ENCODE data around the gene CDC42EP5.
"Not testable (repeated sequence)": the region's sequence is repeated elsewhere in the genome, so short reads cannot be mapped to it uniquely, and the experiment has no call there.

Gene CDC42EP5

GRCh38 chr19:54446349-54446748, 26.7 kb downstream of the CDC42EP5 start:
- DNase-seq, result not testable (repeated sequence)

DNA sequence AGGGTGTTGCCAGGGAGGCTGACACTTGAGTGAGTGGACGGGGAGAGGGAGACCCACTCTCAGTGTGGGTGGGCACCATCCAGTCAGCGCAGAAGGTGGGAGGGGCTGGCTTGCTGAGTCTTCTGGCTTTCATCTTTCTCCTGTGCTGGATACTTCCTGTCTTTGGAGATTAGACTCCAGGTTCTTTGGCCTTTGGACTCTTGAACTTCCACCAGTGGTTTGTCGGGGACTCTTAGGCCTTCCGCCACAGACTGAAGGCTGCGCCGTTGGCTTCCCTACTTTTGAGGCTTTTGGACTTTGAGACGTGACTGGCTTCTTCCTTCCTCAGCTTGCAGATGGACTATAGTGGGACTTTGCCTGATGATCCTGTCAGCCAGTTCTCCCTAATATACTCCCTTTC, 28.4 kb downstream of the CDC42EP5 start:
- no peak for DNase-seq

GRCh38 chr19:54440641-54441040, 32.5 kb downstream of the CDC42EP5 start:
- DNase-seq, result no peak

DNA sequence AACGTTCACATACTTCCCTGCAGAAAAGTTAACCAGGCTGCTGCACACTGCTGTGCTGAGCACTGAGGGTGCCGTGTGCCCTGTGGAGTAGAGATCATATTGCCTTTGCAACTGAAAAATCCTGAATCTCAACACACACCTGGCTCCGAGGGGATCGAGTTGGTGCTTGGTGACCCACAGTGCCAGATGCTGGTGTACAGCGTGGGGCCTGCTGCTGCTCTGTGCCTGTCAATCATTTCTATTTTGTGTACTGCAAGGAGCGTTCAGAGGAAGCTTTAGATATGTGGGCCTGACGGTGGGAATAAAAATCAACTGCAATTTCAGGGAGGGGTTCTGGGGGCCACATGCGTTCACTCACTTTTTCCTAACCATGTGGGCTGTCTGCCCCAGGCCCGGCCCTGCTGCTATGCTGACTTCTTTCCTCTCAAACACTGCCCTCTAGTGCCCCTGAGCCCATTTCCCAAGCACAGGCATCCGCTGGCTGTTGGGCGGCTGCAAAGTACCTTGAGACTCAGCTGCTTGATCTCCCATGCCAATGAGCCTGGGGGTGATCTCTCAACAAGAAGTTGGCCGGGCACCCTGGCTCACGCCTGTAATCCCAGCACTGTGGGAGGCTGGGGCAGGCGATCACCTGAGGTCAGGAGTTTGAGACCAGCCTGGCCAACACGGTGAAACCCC, 33.8 kb downstream of the CDC42EP5 start:
- peak in 1 of 2 experiments; percentile 78 for DNase-seq

DNA sequence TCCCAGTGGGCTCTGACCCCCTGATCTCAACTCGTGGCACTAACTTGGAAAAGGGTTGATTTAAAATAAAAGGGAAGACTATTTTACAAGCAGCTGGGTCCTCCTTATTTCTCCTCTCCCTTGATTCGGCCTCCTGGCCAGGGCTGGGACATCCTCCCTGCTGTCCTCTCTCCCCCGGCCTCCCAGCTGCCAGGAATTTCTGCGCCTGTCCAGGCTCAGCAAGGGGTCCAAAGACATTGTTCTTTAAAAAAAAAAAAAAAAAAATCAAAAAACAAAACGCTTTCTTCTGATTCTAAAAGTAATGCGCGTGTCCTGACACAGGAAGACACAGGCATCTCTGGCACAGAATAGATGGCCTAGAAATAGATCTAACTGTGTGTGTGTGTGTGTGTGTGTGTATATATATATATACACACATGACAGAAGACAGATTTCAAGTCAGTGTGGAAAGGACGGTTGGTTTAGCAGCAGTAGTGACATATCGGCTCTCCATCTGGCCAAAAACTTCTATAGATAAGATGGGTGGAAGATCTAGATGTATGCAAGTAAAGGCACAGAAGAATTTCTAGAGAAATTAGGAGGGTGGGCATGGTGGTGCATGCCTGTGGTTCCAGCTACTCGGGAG, 36.4 kb downstream of the CDC42EP5 start:
- no peak for DNase-seq

GRCh38 chr19:54436031-54436523, 37.0 kb downstream of the CDC42EP5 start:
- DNase-seq, result no peak

DNA sequence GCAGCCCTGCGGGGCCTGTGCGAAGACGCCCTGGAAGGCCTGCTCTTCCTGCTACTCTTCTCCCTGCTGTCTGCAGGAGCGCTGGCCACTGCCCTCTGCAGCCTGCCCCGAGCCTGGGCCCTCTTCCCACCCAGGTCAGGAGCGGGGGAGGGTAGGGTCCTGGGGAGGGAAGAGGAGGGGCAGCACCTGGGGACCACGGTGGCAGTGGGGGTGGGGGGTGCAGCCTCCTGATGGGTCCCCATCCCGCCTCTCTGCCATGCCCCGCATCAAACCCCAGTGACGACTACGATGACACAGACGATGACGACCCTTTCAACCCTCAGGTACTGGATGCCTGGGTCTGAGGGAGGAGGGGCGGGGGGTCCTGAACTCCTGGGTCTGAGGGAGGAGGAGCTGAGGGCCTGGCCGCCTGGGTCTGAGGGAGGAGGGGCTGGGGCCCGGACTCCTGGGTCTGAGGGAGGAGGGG, 37.5 kb downstream of the CDC42EP5 start:
- DNase-seq, result no peak

GRCh38 chr19:54434873-54435214, 38.3 kb downstream of the CDC42EP5 start:
- no peak for DNase-seq

GRCh38 chr19:54434112-54434872, 38.8 kb downstream of the CDC42EP5 start:
- no peak for DNase-seq

DNA sequence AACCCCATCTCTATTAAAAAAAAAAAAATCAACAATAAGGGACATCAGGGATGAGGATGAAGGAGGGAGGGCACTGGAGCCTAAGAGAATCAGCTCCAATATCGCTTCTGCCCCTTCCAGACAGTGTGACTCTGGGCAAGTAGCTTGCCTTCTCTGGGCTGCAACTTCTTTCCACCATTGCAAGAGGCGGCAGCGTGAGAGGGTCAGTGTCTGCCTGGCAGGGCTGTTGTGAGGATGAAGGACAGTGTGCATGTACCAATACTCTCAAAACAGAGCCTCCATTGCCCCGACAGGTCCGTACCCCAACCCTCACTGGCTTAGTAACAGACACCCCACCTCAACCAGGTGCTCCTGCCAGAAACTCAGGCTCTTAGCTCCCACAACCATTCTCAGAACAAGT, 39.4 kb downstream of the CDC42EP5 start:
- no peak for DNase-seq

GRCh38 chr19:54432144-54432738, 40.9 kb downstream of the CDC42EP5 start:
- no peak for DNase-seq

GRCh38 chr19:54431255-54431838, 41.7 kb downstream of the CDC42EP5 start:
- no peak for DNase-seq

GRCh38 chr19:54430306-54431254, 42.5 kb downstream of the CDC42EP5 start:
- DNase-seq, result peak; percentile 40 to 75

DNA sequence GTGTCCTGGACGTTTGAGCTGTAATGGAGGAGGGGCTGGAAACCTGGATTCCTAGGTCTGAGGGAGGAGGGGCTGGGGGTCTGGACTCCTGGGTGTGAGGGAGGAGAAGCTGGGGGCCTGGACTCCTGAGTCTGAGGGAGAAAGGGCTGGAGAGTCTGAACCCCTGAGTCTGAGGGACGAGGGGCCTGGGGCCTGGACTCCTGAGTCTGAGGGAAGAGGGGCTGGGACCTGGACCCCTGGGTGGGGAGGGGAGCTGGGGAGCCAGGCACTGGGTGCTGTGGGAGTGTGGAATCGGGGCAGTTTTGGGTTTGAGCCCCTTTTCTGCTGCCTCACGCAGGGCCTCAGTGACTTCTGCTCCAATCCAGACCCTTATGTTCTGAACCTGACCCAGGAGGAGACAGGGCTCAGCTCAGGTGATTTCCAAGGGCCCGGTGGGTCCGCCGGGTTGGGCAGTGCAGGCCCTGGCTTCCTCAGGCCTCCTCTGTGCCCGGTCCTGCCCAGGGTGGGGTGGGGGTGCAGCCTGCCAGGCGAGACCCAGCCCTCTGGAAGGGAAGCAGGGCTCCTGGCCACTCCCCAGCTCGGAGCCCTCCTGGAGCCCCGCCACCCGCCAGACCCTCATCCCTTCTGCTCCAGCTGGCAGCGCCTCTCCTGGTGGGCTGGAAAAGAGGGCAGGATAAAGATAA, 43.4 kb downstream of the CDC42EP5 start:
- DNase-seq, result no peak

DNA sequence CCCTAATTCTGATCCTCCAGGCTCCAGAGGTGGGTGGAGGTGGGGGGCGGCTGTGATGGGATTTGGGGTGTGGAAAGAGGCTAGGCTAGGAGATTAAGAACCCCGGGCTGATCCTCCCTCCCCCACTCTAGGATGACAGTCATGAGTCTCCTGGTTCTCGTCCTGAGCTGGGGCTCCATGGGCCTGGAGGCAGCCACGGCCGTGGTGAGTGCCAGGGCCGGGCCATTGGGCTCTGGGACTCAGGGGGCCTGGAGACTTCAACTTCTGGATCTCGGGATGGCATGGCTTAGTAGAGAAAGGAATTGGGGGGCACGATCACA, 44.0 kb downstream of the CDC42EP5 start:
- no peak for DNase-seq

- DNase-seq, result no peak
Observed at GRCh38 chr19:54428323-54429175, 44.5 kb downstream of the CDC42EP5 start.

DNA sequence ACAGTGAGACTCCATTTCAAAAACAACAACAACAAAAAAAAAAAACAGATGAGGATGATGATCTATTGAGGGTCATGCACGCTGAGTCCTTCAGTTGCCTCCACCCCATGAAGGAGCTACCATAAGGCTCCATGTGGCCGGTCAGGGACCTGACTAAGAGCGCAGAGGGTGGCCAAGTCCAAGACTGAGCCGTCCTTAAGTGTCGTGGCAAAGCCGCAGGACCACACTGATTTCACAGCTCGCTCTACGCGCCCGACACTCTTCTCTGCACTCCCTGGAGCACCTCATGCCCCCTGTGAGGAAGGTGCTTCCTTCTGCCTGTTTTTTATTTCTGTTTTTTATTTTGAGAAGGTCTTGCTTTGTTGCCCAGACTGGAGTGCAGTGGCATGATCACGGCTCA, 45.5 kb downstream of the CDC42EP5 start:
- DNase-seq, result no peak

DNA sequence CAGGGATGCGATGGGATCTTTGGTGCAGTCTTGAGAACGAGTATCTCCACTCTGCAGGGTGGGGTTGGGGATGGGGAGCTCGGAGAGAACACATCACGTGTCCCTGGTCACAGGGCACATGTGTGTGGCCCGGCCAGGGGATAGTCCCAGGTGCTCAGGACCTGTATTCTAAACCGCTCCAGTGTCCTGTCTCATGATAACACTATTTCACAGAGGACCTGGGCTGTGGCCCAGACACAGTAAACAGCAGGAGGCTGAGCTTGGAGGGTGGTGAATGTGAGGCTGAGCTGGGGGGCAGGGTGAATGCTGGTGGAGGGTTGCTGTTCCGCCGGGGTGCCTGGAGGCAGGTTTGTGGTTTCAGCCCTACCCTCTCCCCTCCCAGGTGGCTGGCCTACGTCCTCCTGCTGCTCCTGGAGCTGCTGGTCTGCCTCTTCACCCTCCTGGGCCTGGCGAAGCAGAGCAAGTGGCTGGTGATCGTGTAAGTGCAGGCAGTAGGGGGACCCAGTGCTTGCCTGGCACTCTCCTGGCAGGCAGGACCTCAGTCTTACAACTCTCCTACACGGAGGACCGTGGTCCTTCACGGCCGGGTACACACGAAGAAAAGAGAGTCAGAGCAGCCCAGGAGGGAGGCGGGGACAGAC, 46.7 kb downstream of the CDC42EP5 start:
- DNase-seq, result peak in 1 of 2 experiments; percentile 55

- no peak for DNase-seq
Observed at GRCh38 chr19:54425382-54425723, 47.7 kb downstream of the CDC42EP5 start.

All from NCI-H526 (cell line).